ENCODE results near the gene MGMT.

DNA sequence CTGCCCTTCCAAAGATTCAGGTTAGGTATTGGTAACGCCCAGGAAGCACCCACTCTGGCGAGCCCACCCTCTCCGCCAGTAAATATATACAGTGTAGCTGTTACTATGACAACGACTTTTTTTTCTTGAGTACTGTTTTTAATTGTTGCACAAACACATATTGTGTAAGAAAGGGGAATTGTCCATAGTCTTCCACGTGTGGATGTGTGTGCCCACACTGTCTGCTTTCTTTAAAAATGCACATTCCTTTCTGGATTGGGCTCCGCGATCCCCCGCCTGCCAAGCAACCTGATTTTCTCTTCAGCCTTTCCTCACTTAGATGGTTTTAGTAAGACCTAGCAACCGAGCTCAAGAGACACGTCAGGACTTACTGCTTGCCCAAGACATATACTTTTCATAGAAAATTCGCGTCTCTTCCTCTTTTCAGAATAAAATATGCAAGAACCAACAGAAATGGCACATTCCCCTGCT lies 249.2 kb downstream of the MGMT start:
- TF ChIP-seq CTCF (IDR thresholded peaks at IDR 0.05) (no peak), ZFX (IDR thresholded peaks at IDR 0.05; ENCODE audit: borderline replicate concordance) (no peak)

Data from 22Rv1 (cell line).